Measurements from ENCODE around the gene ERBB4. TPM values are rescaled to one million over a fixed set of nuclear protein-coding genes. Genes with fewer than 3 reads are reported as not detected.

Gene ERBB4
- total RNA-seq, 1 donor from 2014 or later: not detected

GRCh38 chr2:211408483-211408891 lies 1130.1 kb downstream of the ERBB4 start:
- no peaks in the 10 kb centered on the region for H3K27me3 Mint-ChIP-seq
- H3K27ac Mint-ChIP-seq: no peak overlapping the region
- no peaks in the 10 kb centered on the region for H3K9me3 Mint-ChIP-seq
- no peak overlapping the region for H3K4me3 Mint-ChIP-seq
- no peak for DNase-seq
- H3K36me3 Mint-ChIP-seq (ENCODE audit: low read depth): no peaks in the 10 kb centered on the region
- intact Hi-C loops (cut with micrococcal nuclease): no loop called here
- no peaks in the 10 kb centered on the region for H3K4me1 Mint-ChIP-seq

GRCh38 chr2:211407076-211407475 lies 1131.5 kb downstream of the ERBB4 start:
- no peaks in the 10 kb centered on the region for H3K4me1 Mint-ChIP-seq
- intact Hi-C loops (cut with micrococcal nuclease): no loop called here
- no peaks in the 10 kb centered on the region for H3K36me3 Mint-ChIP-seq (ENCODE audit: low read depth)
- no peak overlapping the region for H3K4me3 Mint-ChIP-seq
- no peaks in the 10 kb centered on the region for H3K27me3 Mint-ChIP-seq
- H3K9me3 Mint-ChIP-seq: no peaks in the 10 kb centered on the region
- DNase-seq: no peak
- no peak overlapping the region for H3K27ac Mint-ChIP-seq

GRCh38 chr2:211405036-211405435 lies 1133.6 kb downstream of the ERBB4 start:
- no peaks in the 10 kb centered on the region for H3K36me3 Mint-ChIP-seq (ENCODE audit: low read depth)
- no peaks in the 10 kb centered on the region for H3K4me1 Mint-ChIP-seq
- H3K4me3 Mint-ChIP-seq: no peak overlapping the region
- DNase-seq: no peak
- no peaks in the 10 kb centered on the region for H3K9me3 Mint-ChIP-seq
- intact Hi-C loops (cut with micrococcal nuclease): no loop called here
- H3K27me3 Mint-ChIP-seq: no peaks in the 10 kb centered on the region
- no peak overlapping the region for H3K27ac Mint-ChIP-seq

- Mint-ChIP-seq H3K27me3 (no peaks in the 10 kb centered on the region), H3K9me3 (no peaks in the 10 kb centered on the region)
- DNase-seq: no peak
Observed at GRCh38 chr2:211404098-211404497, 1134.5 kb downstream of the ERBB4 start.

GRCh38 chr2:211401328-211401727 lies 1137.3 kb downstream of the ERBB4 start:
- Mint-ChIP-seq H3K9me3 (no peaks in the 10 kb centered on the region), H3K4me1 (no peaks in the 10 kb centered on the region), H3K27ac (no peak overlapping the region), H3K27me3 (no peaks in the 10 kb centered on the region), H3K36me3 (ENCODE audit: low read depth) (no peaks in the 10 kb centered on the region), H3K4me3 (no peak overlapping the region)
- intact Hi-C loops (cut with micrococcal nuclease): no loop called here
- no peak for DNase-seq

More at GRCh38 chr2:211404098-211404497, 1134.5 kb downstream of the ERBB4 start:
- no peak overlapping the region for H3K4me3 Mint-ChIP-seq
- intact Hi-C loops (cut with micrococcal nuclease): no loop called here
- no peaks in the 10 kb centered on the region for H3K36me3 Mint-ChIP-seq (ENCODE audit: low read depth)
- H3K27ac Mint-ChIP-seq: no peak overlapping the region
- no peaks in the 10 kb centered on the region for H3K4me1 Mint-ChIP-seq

- Mint-ChIP-seq H3K9me3 (no peaks in the 10 kb centered on the region), H3K4me1 (no peaks in the 10 kb centered on the region), H3K4me3 (no peak overlapping the region), H3K36me3 (ENCODE audit: low read depth) (no peaks in the 10 kb centered on the region), H3K27me3 (no peaks in the 10 kb centered on the region), H3K27ac (no peak overlapping the region)
- intact Hi-C loops (cut with micrococcal nuclease): no loop called here
- DNase-seq: no peak
Observed at GRCh38 chr2:211397764-211398163, 1140.8 kb downstream of the ERBB4 start.

GRCh38 chr2:211396815-211397214 lies 1141.8 kb downstream of the ERBB4 start:
- H3K36me3 Mint-ChIP-seq (ENCODE audit: low read depth): no peaks in the 10 kb centered on the region
- H3K27me3 Mint-ChIP-seq: no peaks in the 10 kb centered on the region
- no peaks in the 10 kb centered on the region for H3K4me1 Mint-ChIP-seq
- DNase-seq: no peak
- intact Hi-C loops (cut with micrococcal nuclease): no loop called here
- H3K27ac Mint-ChIP-seq: no peak overlapping the region
- no peaks in the 10 kb centered on the region for H3K9me3 Mint-ChIP-seq
- no peak overlapping the region for H3K4me3 Mint-ChIP-seq

GRCh38 chr2:211391189-211391567 lies 1147.4 kb downstream of the ERBB4 start:
- H3K27ac Mint-ChIP-seq: no peak overlapping the region
- intact Hi-C loops (cut with micrococcal nuclease): no loop called here

GRCh38 chr2:211390536-211391188 lies 1147.9 kb downstream of the ERBB4 start:
- no peaks in the 10 kb centered on the region for H3K27me3 Mint-ChIP-seq
- H3K36me3 Mint-ChIP-seq (ENCODE audit: low read depth): no peaks in the 10 kb centered on the region
- H3K4me1 Mint-ChIP-seq: no peaks in the 10 kb centered on the region
- no peak overlapping the region for H3K4me3 Mint-ChIP-seq
- no peaks in the 10 kb centered on the region for H3K9me3 Mint-ChIP-seq
- no peak for DNase-seq
- intact Hi-C loops (cut with micrococcal nuclease): no loop called here
- no peak overlapping the region for H3K27ac Mint-ChIP-seq

More at GRCh38 chr2:211391189-211391567, 1147.4 kb downstream of the ERBB4 start:
- DNase-seq: no peak
- Mint-ChIP-seq H3K4me1 (no peaks in the 10 kb centered on the region), H3K27me3 (no peaks in the 10 kb centered on the region), H3K9me3 (no peaks in the 10 kb centered on the region), H3K36me3 (ENCODE audit: low read depth) (no peaks in the 10 kb centered on the region), H3K4me3 (no peak overlapping the region)

- Mint-ChIP-seq H3K27ac (no peak overlapping the region), H3K27me3 (no peaks in the 10 kb centered on the region), H3K4me3 (no peak overlapping the region), H3K4me1 (no peaks in the 10 kb centered on the region), H3K9me3 (no peaks in the 10 kb centered on the region), H3K36me3 (ENCODE audit: low read depth) (no peaks in the 10 kb centered on the region)
- DNase-seq: no peak
- intact Hi-C loops (cut with micrococcal nuclease): no loop called here
Observed at GRCh38 chr2:211387734-211388133, 1150.9 kb downstream of the ERBB4 start.

- intact Hi-C loops (cut with micrococcal nuclease): no loop called here
- Mint-ChIP-seq H3K4me1 (no peaks in the 10 kb centered on the region), H3K9me3 (no peaks in the 10 kb centered on the region), H3K27me3 (no peaks in the 10 kb centered on the region), H3K4me3 (no peak overlapping the region), H3K36me3 (ENCODE audit: low read depth) (no peaks in the 10 kb centered on the region), H3K27ac (no peak overlapping the region)
- DNase-seq: no peak
Observed at GRCh38 chr2:211380041-211380440, 1158.6 kb downstream of the ERBB4 start.

- no peak for DNase-seq
- Mint-ChIP-seq H3K9me3 (no peaks in the 10 kb centered on the region), H3K27ac (no peak overlapping the region), H3K27me3 (no peaks in the 10 kb centered on the region), H3K36me3 (ENCODE audit: low read depth) (no peaks in the 10 kb centered on the region), H3K4me1 (no peaks in the 10 kb centered on the region), H3K4me3 (no peak overlapping the region)
- intact Hi-C loops (cut with micrococcal nuclease): no loop called here
Observed at GRCh38 chr2:211376410-211376809, 1162.2 kb downstream of the ERBB4 start.

- H3K9me3 Mint-ChIP-seq: no peaks in the 10 kb centered on the region
- no peaks in the 10 kb centered on the region for H3K36me3 Mint-ChIP-seq (ENCODE audit: low read depth)
- intact Hi-C loops (cut with micrococcal nuclease): no loop called here
- H3K4me1 Mint-ChIP-seq: no peaks in the 10 kb centered on the region
- H3K27ac Mint-ChIP-seq: no peak overlapping the region
- H3K27me3 Mint-ChIP-seq: no peaks in the 10 kb centered on the region
- no peak for DNase-seq
- H3K4me3 Mint-ChIP-seq: no peak overlapping the region
Observed at GRCh38 chr2:211373203-211373602, 1165.4 kb downstream of the ERBB4 start.

GRCh38 chr2:211371465-211371864 lies 1167.1 kb downstream of the ERBB4 start:
- H3K27me3 Mint-ChIP-seq: no peaks in the 10 kb centered on the region
- H3K36me3 Mint-ChIP-seq (ENCODE audit: low read depth): no peaks in the 10 kb centered on the region

GRCh38 chr2:211368467-211368866 lies 1170.1 kb downstream of the ERBB4 start:
- Mint-ChIP-seq H3K9me3 (no peaks in the 10 kb centered on the region), H3K27me3 (no peaks in the 10 kb centered on the region), H3K4me1 (no peaks in the 10 kb centered on the region), H3K36me3 (ENCODE audit: low read depth) (no peaks in the 10 kb centered on the region), H3K27ac (no peak overlapping the region), H3K4me3 (no peak overlapping the region)
- intact Hi-C loops (cut with micrococcal nuclease): no loop called here
- DNase-seq: no peak

More at GRCh38 chr2:211371465-211371864, 1167.1 kb downstream of the ERBB4 start:
- H3K9me3 Mint-ChIP-seq: no peaks in the 10 kb centered on the region
- no peak overlapping the region for H3K4me3 Mint-ChIP-seq
- DNase-seq: no peak
- intact Hi-C loops (cut with micrococcal nuclease): no loop called here
- H3K4me1 Mint-ChIP-seq: no peaks in the 10 kb centered on the region
- no peak overlapping the region for H3K27ac Mint-ChIP-seq
